ENCODE measurements around the gene ZNF594. TPM values are rescaled to one million over a fixed set of nuclear protein-coding genes. Genes with fewer than 3 reads are reported as not detected.
"Not testable (repeated sequence)": the region's sequence is repeated elsewhere in the genome, so short reads cannot be mapped to it uniquely, and the experiment has no call there.

The ZNF594 gene
- total RNA-seq, 2 donors from 2014 or later = 3.7 to 4.0 TPM

GRCh38 chr17:5139458-5139732 lies 52.3 kb downstream of the ZNF594 start:
- Histone ChIP-seq H3K27ac (no peak overlapping the region), H3K36me3 (no peaks in the 10 kb centered on the region), H3K27me3 (no peaks in the 10 kb centered on the region), H3K4me3 (no peak overlapping the region), H3K9me3 (no peaks in the 10 kb centered on the region), H3K9ac (ENCODE audit: low read depth in 2 of 2, low read length in 2 of 2) (no peak overlapping the region), H3K4me1 (no peaks in the 10 kb centered on the region)
- no peak for TF ChIP-seq CTCF (IDR thresholded peaks at IDR 0.05)
- intact Hi-C loops (cut with DNase I) = no loop called here
- no peak for DNase-seq

- Histone ChIP-seq H3K27me3 (no peaks in the 10 kb centered on the region), H3K9ac (ENCODE audit: low read depth in 2 of 2, low read length in 2 of 2) (no peak overlapping the region), H3K9me3 (no peaks in the 10 kb centered on the region), H3K4me3 (no peak overlapping the region), H3K27ac (no peak overlapping the region), H3K4me1 (no peaks in the 10 kb centered on the region), H3K36me3 (no peaks in the 10 kb centered on the region)
- intact Hi-C loops (cut with DNase I) = no loop called here
- TF ChIP-seq CTCF (IDR thresholded peaks at IDR 0.05) = no peak
- DNase-seq = no peak
Observed at GRCh38 chr17:5138616-5139457, 52.8 kb downstream of the ZNF594 start.

GRCh38 chr17:5138198-5138544 lies 53.5 kb downstream of the ZNF594 start:
- H3K4me1 ChIP-seq; H3K4me3 ChIP-seq; H3K9ac ChIP-seq (ENCODE audit: low read depth in 2 of 2, low read length in 2 of 2); DNase-seq; H3K9me3 ChIP-seq; H3K27ac ChIP-seq; intact Hi-C loops (cut with DNase I); H3K36me3 ChIP-seq; H3K27me3 ChIP-seq: not testable (repeated sequence)

- H3K36me3 ChIP-seq; H3K27me3 ChIP-seq; intact Hi-C loops (cut with DNase I); H3K4me1 ChIP-seq; DNase-seq; H3K27ac ChIP-seq; H3K4me3 ChIP-seq; H3K9ac ChIP-seq (ENCODE audit: low read depth in 2 of 2, low read length in 2 of 2); H3K9me3 ChIP-seq: not testable (repeated sequence)
Observed at GRCh38 chr17:5137511-5138197, 54.0 kb downstream of the ZNF594 start.

GRCh38 chr17:5136580-5137412 lies 54.9 kb downstream of the ZNF594 start:
- H3K27ac ChIP-seq; intact Hi-C loops (cut with DNase I); H3K9me3 ChIP-seq; H3K9ac ChIP-seq (ENCODE audit: low read depth in 2 of 2, low read length in 2 of 2); H3K4me3 ChIP-seq; DNase-seq; H3K4me1 ChIP-seq; H3K27me3 ChIP-seq; H3K36me3 ChIP-seq: not testable (repeated sequence)

GRCh38 chr17:5135726-5136579 lies 55.7 kb downstream of the ZNF594 start:
- no peak for TF ChIP-seq CTCF (IDR thresholded peaks at IDR 0.05)
- no peaks in the 10 kb centered on the region for H3K4me1 ChIP-seq
- H3K9ac ChIP-seq (ENCODE audit: low read depth in 2 of 2, low read length in 2 of 2) = no peak overlapping the region
- DNase-seq = no peak
- H3K9me3 ChIP-seq = no peaks in the 10 kb centered on the region
- H3K36me3 ChIP-seq = no peaks in the 10 kb centered on the region
- intact Hi-C loops (cut with DNase I) = no loop called here
- no peak overlapping the region for H3K27ac ChIP-seq
- H3K4me3 ChIP-seq = no peak overlapping the region
- no peaks in the 10 kb centered on the region for H3K27me3 ChIP-seq

GRCh38 chr17:5135131-5135712 lies 56.4 kb downstream of the ZNF594 start:
- H3K9me3 ChIP-seq = not testable (repeated sequence)

GRCh38 chr17:5134571-5134970 lies 57.1 kb downstream of the ZNF594 start:
- H3K27me3 ChIP-seq; H3K9ac ChIP-seq (ENCODE audit: low read depth in 2 of 2, low read length in 2 of 2); DNase-seq; H3K36me3 ChIP-seq; H3K4me3 ChIP-seq; intact Hi-C loops (cut with DNase I); H3K4me1 ChIP-seq; H3K27ac ChIP-seq; H3K9me3 ChIP-seq: not testable (repeated sequence)

More at GRCh38 chr17:5135131-5135712, 56.4 kb downstream of the ZNF594 start:
- H3K9ac ChIP-seq (ENCODE audit: low read depth in 2 of 2, low read length in 2 of 2); H3K4me1 ChIP-seq; intact Hi-C loops (cut with DNase I); DNase-seq; H3K36me3 ChIP-seq; H3K4me3 ChIP-seq; H3K27ac ChIP-seq; H3K27me3 ChIP-seq: not testable (repeated sequence)

GRCh38 chr17:5133961-5134360 lies 57.7 kb downstream of the ZNF594 start:
- H3K27ac ChIP-seq; H3K36me3 ChIP-seq; H3K27me3 ChIP-seq; intact Hi-C loops (cut with DNase I); H3K4me3 ChIP-seq; H3K9ac ChIP-seq (ENCODE audit: low read depth in 2 of 2, low read length in 2 of 2); H3K4me1 ChIP-seq; H3K9me3 ChIP-seq: not testable (repeated sequence)
- peak; percentile 10 for DNase-seq
